ENCODE results near the gene ARPP21.

DNA sequence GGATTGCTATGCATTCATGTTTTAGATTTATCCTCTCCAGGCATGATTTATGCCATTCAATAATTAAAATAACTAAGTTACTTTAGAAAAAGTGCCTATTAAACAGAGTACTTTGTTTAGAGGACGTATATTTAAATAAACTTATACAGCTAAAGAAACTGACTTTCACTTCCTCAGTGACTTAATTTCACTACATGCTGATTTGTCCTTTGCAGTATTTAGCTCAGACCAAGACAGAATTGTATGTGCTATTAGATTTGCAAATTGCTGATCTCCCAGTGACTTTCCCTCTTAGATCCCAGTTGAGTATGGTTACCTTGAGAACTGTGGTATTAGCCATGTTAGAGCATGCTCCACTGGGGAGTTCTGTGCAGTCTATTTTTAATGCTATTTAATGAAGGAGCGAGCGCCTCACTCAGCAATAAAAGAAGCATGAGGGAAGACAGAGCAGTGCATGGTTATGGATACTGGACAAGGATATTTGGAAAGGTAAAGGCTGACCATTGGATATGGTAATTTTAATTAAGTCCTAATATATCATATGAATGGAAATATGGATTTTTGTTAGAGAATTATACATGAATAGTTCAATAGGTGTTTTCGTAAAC, 2.7 kb downstream of the ARPP21 start:
- TF ChIP-seq, protein P1, sequence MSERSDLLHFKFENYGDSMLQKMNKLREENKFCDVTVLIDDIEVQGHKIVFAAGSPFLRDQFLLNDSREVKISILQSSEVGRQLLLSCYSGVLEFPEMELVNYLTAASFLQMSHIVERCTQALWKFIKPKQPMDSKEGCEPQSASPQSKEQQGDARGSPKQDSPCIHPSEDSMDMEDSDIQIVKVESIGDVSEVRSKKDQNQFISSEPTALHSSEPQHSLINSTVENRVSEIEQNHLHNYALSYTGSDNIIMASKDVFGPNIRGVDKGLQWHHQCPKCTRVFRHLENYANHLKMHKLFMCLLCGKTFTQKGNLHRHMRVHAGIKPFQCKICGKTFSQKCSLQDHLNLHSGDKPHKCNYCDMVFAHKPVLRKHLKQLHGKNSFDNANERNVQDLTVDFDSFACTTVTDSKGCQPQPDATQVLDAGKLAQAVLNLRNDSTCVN (tag by site-specific recombination; optimal IDR thresholded peaks at IDR 0.05), result no peak
- TF ChIP-seq, protein P2, sequence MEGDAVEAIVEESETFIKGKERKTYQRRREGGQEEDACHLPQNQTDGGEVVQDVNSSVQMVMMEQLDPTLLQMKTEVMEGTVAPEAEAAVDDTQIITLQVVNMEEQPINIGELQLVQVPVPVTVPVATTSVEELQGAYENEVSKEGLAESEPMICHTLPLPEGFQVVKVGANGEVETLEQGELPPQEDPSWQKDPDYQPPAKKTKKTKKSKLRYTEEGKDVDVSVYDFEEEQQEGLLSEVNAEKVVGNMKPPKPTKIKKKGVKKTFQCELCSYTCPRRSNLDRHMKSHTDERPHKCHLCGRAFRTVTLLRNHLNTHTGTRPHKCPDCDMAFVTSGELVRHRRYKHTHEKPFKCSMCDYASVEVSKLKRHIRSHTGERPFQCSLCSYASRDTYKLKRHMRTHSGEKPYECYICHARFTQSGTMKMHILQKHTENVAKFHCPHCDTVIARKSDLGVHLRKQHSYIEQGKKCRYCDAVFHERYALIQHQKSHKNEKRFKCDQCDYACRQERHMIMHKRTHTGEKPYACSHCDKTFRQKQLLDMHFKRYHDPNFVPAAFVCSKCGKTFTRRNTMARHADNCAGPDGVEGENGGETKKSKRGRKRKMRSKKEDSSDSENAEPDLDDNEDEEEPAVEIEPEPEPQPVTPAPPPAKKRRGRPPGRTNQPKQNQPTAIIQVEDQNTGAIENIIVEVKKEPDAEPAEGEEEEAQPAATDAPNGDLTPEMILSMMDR (tag by site-specific recombination; IDR thresholded peaks at IDR 0.05), result no peak
- no peak for TF ChIP-seq ZNF184 (tag by site-specific recombination; IDR thresholded peaks at IDR 0.05)
- no peak for TF ChIP-seq KLF16 (tag by site-specific recombination; IDR thresholded peaks at IDR 0.05)
- TF ChIP-seq ZNF274 (IDR thresholded peaks at IDR 0.05; ENCODE audit: low read length), result no peak
- TF ChIP-seq ZNF274 (tag by site-specific recombination; IDR thresholded peaks at IDR 0.05; ENCODE audit: borderline replicate concordance), result no peak
